DMS53 treated with DMSO at 0.1 percent for 48 hours (cell line): ENCODE results near the gene RPRML.
"Not testable (repeated sequence)": the region's sequence is repeated elsewhere in the genome, so short reads cannot be mapped to it uniquely, and the experiment has no call there.

Experiments
- DNase-seq: peaks from one replicate; lab custom pipeline; 2025; ENCODE audit not compliant: unreplicated experiment; lab: John Stamatoyannopoulos, UW

RPRML gene

GRCh38 chr17:46979147-46979863 is at the start of gene RPRML:
TSS of gene RPRML (minus strand) at chr17:46979253. CDS start at chr17:46979007, 246 bp downstream.
- DNase-seq = peak; percentile 66

GRCh38 chr17:47016966-47017365 is 37.9 kb upstream of the RPRML start:
- not testable (repeated sequence) for DNase-seq

GRCh38 chr17:47013341-47013740 is 34.3 kb upstream of the RPRML start:
- DNase-seq = no peak

- no peak for DNase-seq
These were observed 33.4 kb upstream of the RPRML start for GRCh38 chr17:47012457-47012856.

- no peak for DNase-seq
These were observed 30.9 kb upstream of the RPRML start for GRCh38 chr17:47009759-47010594.

- DNase-seq = no peak
These were observed 25.9 kb upstream of the RPRML start for GRCh38 chr17:47004906-47005305.

- DNase-seq = not testable (repeated sequence)
These were observed 24.8 kb upstream of the RPRML start for GRCh38 chr17:47003864-47004263.

GRCh38 chr17:46995841-46996571 is 17.0 kb upstream of the RPRML start:
- no peak for DNase-seq

GRCh38 chr17:46994993-46995392 is 15.9 kb upstream of the RPRML start:
- no peak for DNase-seq

GRCh38 chr17:46991617-46992016 is 12.6 kb upstream of the RPRML start:
- DNase-seq = peak; percentile 60

GRCh38 chr17:46989637-46990431 is 10.8 kb upstream of the RPRML start:
- no peak for DNase-seq

GRCh38 chr17:46987927-46988326 is 8.9 kb upstream of the RPRML start:
- DNase-seq = not testable (repeated sequence)

- DNase-seq = no peak
These were observed 7.3 kb upstream of the RPRML start for GRCh38 chr17:46986366-46986765.

GRCh38 chr17:46984892-46985291 is 5.8 kb upstream of the RPRML start:
- DNase-seq = peak; percentile 97

GRCh38 chr17:46984341-46984740 is 5.3 kb upstream of the RPRML start:
- DNase-seq = peak; percentile 75

GRCh38 chr17:46983782-46984181 is 4.7 kb upstream of the RPRML start:
- DNase-seq = no peak

- no peak for DNase-seq
These were observed 3.5 kb upstream of the RPRML start for GRCh38 chr17:46982577-46982976.

- peak; percentile 51 for DNase-seq
These were observed 435 bp downstream of the RPRML start for GRCh38 chr17:46978489-46979146.

- DNase-seq = peak; percentile 48
These were observed 1.1 kb downstream of the RPRML start for GRCh38 chr17:46977750-46978488.
